ENCODE measurements around the gene GEMIN8.

- TF ChIP-seq GATA3 (IDR thresholded peaks at IDR 0.05; ENCODE audit: low read depth, low read length), result no peak
- TF ChIP-seq GATA2 (IDR thresholded peaks at IDR 0.05; ENCODE audit: low read depth, low read length), result no peak
Measured at GRCh38 chrX:14027036-14027435, 2.7 kb downstream of the GEMIN8 start.
